Duodenal mucosa (tissue), 2 donors: Measurements from ENCODE around the gene TOP2A.
A peak's percentile ranks its signal among the peaks of the same experiment; 100 is the strongest.

ENCODE experiments used
- H3K27ac ChIP-seq: one replicate; pipeline ENCODE4 v1.7.0; 2013; ENCODE audit warnings: low read depth, low read length
- H3K27me3 ChIP-seq, 2 donors: one replicate each; pipeline ENCODE4 v1.7.0; 2013; ENCODE audit warnings: low read length in 2 of 2, control low read depth in 1 of 2; ENCODE audit not compliant: insufficient read depth in 2 of 2, control insufficient read depth in 1 of 2
- H3K36me3 ChIP-seq, 2 donors: one replicate each; pipeline ENCODE4 v1.7.0; 2013; ENCODE audit warnings: low read length in 2 of 2, control low read depth in 1 of 2; ENCODE audit not compliant: insufficient read depth in 2 of 2, control insufficient read depth in 1 of 2
- H3K4me1 ChIP-seq, 2 donors: one replicate each; pipeline ENCODE4 v1.7.0; 2013; ENCODE audit warnings: low read length in 2 of 2, control low read depth in 1 of 2; ENCODE audit not compliant: insufficient read depth in 2 of 2, control insufficient read depth in 1 of 2
- H3K4me3 ChIP-seq, 2 donors: one replicate each; pipeline ENCODE4 v1.7.0; 2013; ENCODE audit warnings: low read length in 2 of 2, low read depth in 1 of 2
- H3K9ac ChIP-seq, 2 donors: one replicate each; pipeline ENCODE4 v1.7.0; 2013; ENCODE audit warnings: low read length in 2 of 2, low read depth in 1 of 2
- H3K9me3 ChIP-seq, 2 donors: one replicate each; pipeline ENCODE4 v1.7.0; 2013; ENCODE audit warnings: low read length in 2 of 2, control low read depth in 1 of 2; ENCODE audit not compliant: control insufficient read depth in 1 of 2

Gene TOP2A

GRCh38 chr17:40352237-40352778, 65.4 kb downstream of the TOP2A start:
- Histone ChIP-seq H3K9me3 (no peaks in the 10 kb centered on the region), H3K4me3 (no peak overlapping the region), H3K9ac (peak overlapping the region in 1 of 2 donors; percentile 38), H3K36me3 (peaks cover 29 to 77% of the 10 kb centered on the region in 2 donors), H3K27ac (no peak overlapping the region), H3K4me1 (peaks cover 48 to 53% of the 10 kb centered on the region in 2 donors), H3K27me3 (no peaks in the 10 kb centered on the region)

DNA sequence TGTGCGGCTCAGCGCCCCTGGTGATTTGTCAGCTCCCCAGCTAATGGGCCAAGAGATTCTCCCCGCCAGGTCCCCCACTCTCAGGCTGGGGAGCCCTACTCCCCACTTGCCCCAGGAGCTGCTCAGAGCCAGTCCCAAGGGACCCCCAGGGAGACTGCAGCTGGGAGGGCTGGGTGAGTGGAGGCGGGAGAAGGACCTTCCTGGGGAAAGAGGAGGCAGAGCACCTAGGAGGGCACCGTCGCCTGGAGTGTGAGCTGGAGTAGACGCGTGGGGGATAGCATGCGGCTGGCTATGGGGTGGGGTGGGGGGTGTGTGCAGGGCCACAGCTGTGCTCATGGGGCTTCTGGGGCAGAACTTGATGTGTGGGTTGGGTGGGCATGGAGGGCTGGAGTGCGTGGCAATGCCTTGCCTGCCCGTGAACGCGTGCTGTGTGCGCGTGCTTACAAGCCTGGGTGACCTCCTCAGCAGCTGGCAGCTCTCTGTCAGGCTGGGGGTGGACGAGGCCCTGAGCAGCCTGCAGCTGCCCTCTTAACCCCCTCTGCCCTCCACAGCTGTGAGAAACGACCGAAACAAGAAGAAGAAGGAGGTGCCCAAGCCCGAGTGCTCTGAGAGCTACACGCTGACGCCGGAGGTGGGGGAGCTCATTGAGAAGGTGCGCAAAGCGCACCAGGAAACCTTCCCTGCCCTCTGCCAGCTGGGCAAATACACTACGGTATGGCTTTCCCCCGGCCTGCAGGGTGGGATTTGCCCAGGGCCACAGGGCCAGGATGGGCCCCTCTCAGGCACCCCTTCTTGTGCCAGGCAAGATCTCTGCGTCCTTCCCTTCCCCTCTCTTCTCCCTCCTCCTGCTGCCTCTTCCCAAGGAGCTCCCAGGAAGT, 66.1 kb downstream of the TOP2A start:
- Histone ChIP-seq H3K9ac (peak overlapping the region in 1 of 2 donors; percentile 38), H3K27me3 (no peaks in the 10 kb centered on the region), H3K4me1 (peaks cover 55 to 60% of the 10 kb centered on the region in 2 donors), H3K27ac (no peak overlapping the region), H3K9me3 (no peaks in the 10 kb centered on the region), H3K36me3 (peaks cover 29 to 77% of the 10 kb centered on the region in 2 donors), H3K4me3 (peak overlapping the region in 1 of 2 donors; percentile 11)

- no peak overlapping the region for H3K27ac ChIP-seq
- no peaks in the 10 kb centered on the region for H3K27me3 ChIP-seq
- peaks cover 24 to 72% of the 10 kb centered on the region in 2 donors for H3K36me3 ChIP-seq
- H3K9me3 ChIP-seq, result no peaks in the 10 kb centered on the region
- H3K9ac ChIP-seq, result no peak overlapping the region
- no peak overlapping the region for H3K4me3 ChIP-seq
- H3K4me1 ChIP-seq, result peaks cover 63 to 68% of the 10 kb centered on the region in 2 donors
Observed at GRCh38 chr17:40350689-40351358, 66.9 kb downstream of the TOP2A start.

- Histone ChIP-seq H3K4me1 (peaks cover 68 to 75% of the 10 kb centered on the region in 2 donors), H3K27ac (no peak overlapping the region), H3K9ac (no peak overlapping the region), H3K36me3 (peaks cover 24 to 64% of the 10 kb centered on the region in 2 donors), H3K4me3 (no peak overlapping the region), H3K9me3 (no peaks in the 10 kb centered on the region), H3K27me3 (no peaks in the 10 kb centered on the region)
Observed at GRCh38 chr17:40349895-40350688, 67.6 kb downstream of the TOP2A start.

DNA sequence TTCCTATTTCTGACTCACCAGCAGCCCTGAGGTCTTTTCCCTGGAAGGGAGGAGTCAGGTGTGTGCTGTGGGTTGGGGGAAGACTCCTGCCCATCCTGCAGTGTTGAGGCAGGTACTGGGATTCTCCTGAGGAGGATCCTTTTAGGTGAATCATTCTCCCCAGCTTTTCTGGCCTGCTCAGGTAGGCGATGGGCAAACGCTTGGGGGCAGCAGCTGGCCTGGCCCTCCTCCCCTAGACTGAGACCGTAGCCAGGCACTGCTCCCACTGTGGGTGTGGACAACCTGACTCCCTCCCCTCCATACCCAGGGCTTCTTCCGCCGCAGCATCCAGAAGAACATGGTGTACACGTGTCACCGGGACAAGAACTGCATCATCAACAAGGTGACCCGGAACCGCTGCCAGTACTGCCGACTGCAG, 68.2 kb downstream of the TOP2A start:
- no peaks in the 10 kb centered on the region for H3K27me3 ChIP-seq
- no peak overlapping the region for H3K27ac ChIP-seq
- H3K4me1 ChIP-seq, result peaks cover 73 to 77% of the 10 kb centered on the region in 2 donors
- H3K36me3 ChIP-seq, result peaks cover 24 to 58% of the 10 kb centered on the region in 2 donors
- H3K9me3 ChIP-seq, result no peaks in the 10 kb centered on the region
- no peak overlapping the region for H3K4me3 ChIP-seq
- no peak overlapping the region for H3K9ac ChIP-seq

DNA sequence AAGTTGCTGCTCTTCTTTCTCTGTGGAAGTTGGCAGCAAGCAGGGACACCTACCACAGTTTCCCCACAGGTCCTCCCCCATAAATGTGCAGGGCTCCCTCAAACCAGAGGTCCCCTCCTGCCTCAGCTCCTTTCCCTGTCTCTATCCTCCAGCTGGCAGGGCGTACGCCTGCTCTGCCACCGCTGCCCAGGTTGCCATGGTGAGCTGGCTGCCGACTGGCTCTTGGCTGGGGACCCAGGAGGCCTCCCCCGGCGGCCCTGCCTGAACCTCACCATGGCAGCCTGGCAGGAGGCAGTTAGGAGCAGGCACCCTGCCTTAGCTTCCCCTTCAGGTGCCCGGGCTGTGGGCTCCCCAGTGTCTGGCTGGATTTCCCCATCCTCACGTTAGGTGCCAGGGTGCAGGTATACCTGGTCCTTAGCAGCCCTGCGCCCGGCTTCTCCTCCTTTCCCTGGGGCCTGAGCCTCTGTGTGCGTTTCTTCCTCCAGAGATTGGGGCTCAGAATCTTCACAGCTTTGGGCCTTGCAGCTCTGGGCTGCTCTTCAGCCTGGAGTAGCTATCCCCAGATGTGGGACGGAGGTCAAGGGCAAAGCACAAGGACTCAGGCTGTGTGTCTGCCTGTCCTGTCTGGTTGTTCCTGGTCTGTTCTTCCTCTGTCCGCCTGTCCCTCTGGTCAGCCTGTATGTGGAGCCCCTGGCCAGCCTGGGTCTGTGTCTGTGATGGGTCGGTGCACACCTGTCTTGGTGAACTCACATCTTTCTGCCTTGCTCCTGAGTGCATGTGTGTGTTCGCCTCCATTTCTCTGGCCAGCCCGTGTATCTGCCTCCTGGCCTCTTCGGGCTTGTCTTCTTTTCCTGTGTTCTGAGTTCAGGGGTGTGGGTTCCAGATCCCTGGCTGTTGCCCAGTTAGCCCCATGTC, 68.9 kb downstream of the TOP2A start:
- Histone ChIP-seq H3K27ac (no peak overlapping the region), H3K9ac (peak overlapping the region in 1 of 2 donors; percentile 20), H3K4me3 (peak overlapping the region; percentile 1 to 15), H3K9me3 (no peaks in the 10 kb centered on the region), H3K27me3 (no peaks in the 10 kb centered on the region), H3K36me3 (peaks cover 24 to 52% of the 10 kb centered on the region in 2 donors), H3K4me1 (peaks cover 77 to 84% of the 10 kb centered on the region in 2 donors)

DNA sequence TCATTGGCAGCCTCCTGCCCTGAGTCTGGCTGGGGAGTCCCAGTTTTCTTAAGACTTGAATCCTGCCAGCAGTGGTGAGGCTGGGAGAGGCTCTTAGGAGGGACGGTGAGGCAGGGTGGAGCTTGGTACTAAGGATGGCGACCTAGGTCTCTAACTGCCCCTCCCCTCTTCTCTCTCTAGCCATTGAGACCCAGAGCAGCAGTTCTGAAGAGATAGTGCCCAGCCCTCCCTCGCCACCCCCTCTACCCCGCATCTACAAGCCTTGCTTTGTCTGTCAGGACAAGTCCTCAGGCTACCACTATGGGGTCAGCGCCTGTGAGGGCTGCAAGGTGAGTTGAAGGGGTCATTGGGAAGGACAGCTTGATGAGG, 69.6 kb downstream of the TOP2A start:
- Histone ChIP-seq H3K36me3 (peaks cover 23 to 45% of the 10 kb centered on the region in 2 donors), H3K4me1 (peaks cover 81 to 91% of the 10 kb centered on the region in 2 donors), H3K9me3 (no peaks in the 10 kb centered on the region), H3K9ac (peak overlapping the region in 1 of 2 donors; percentile 20), H3K27me3 (no peaks in the 10 kb centered on the region), H3K4me3 (peak overlapping the region; percentile 14 to 15), H3K27ac (no peak overlapping the region)

DNA sequence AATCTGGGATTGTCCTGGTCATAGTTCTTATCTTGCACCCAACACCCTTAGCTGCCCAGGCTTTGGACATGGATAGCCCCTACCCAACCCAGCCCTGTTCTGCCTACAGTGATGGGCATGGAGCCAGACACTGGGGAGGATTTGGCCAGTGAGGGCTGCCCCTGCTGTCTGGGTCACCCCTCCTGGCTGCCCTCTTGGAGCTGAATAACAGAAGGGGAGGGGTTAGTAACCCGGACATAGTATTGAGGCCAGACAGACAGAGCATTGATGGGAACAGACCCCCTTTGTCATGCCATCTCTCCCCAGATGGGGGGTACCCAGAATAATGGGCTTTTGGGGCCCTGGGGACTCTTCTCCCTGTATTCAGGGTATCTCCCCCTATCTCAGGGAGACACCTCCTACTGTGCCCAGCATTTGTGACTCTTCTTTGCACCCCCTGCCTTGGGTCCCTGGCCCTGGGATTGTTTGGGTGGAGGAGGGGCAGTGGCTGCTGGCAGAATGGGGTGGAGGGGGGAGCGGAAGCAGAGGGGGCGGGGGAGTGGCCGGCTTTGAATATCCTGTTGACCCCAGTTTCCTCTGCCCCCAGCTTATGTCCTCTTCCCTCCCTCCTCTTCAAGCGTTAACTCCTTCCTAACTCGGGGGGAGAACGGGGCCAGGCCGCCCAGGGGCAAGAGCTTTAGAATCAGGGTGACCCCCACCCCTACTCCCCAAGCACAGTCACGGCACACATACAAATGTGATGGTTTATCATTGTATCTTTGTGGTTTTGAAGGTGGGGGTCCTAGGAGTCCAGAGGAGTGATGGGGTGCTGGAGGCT, 70.2 kb downstream of the TOP2A start:
- Histone ChIP-seq H3K27ac (no peak overlapping the region), H3K27me3 (no peaks in the 10 kb centered on the region), H3K4me1 (peaks cover 80 to 87% of the 10 kb centered on the region in 2 donors), H3K9ac (peak overlapping the region; percentile 76 to 97), H3K36me3 (peaks cover 18 to 39% of the 10 kb centered on the region in 2 donors), H3K9me3 (no peaks in the 10 kb centered on the region), H3K4me3 (peak overlapping the region; percentile 55 to 71)
